ENCODE results near the gene ERGIC3. TPM values are rescaled to one million over a fixed set of nuclear protein-coding genes. Genes with fewer than 3 reads are reported as not detected.
A peak's percentile ranks its signal among the peaks of the same experiment; 100 is the strongest.

ERGIC3 gene
- total RNA-seq, 1 donor = 325 TPM

GRCh38 chr20:35560105-35560511 lies 18.2 kb downstream of the ERGIC3 start:
- no peak for DNase-seq (ENCODE audit: low read depth)
- TF ChIP-seq CTCF (IDR thresholded peaks at IDR 0.05; ENCODE audit: insufficient read depth, low read depth, low read length) = no peak
- no peak overlapping the region for H3K4me3 ChIP-seq (ENCODE audit: low read depth, low read length)

GRCh38 chr20:35560541-35560940 lies 18.7 kb downstream of the ERGIC3 start:
- no peak overlapping the region for H3K4me3 ChIP-seq (ENCODE audit: low read depth, low read length)
- no peak for DNase-seq (ENCODE audit: low read depth)
- TF ChIP-seq CTCF (IDR thresholded peaks at IDR 0.05; ENCODE audit: insufficient read depth, low read depth, low read length) = no peak

GRCh38 chr20:35561268-35561667 lies 19.4 kb downstream of the ERGIC3 start:
- TF ChIP-seq CTCF (IDR thresholded peaks at IDR 0.05; ENCODE audit: insufficient read depth, low read depth, low read length) = peak; percentile 35
- no peak overlapping the region for H3K4me3 ChIP-seq (ENCODE audit: low read depth, low read length)
- peak; percentile 31 for DNase-seq (ENCODE audit: low read depth)

- DNase-seq (ENCODE audit: low read depth) = no peak
- no peak for TF ChIP-seq CTCF (IDR thresholded peaks at IDR 0.05; ENCODE audit: insufficient read depth, low read depth, low read length)
- H3K4me3 ChIP-seq (ENCODE audit: low read depth, low read length) = no peak overlapping the region
These were observed 19.8 kb downstream of the ERGIC3 start for GRCh38 chr20:35561671-35562070.

- no peak for TF ChIP-seq CTCF (IDR thresholded peaks at IDR 0.05; ENCODE audit: insufficient read depth, low read depth, low read length)
- DNase-seq (ENCODE audit: low read depth) = no peak
- no peak overlapping the region for H3K4me3 ChIP-seq (ENCODE audit: low read depth, low read length)
These were observed 20.7 kb downstream of the ERGIC3 start for GRCh38 chr20:35562541-35563110.

- no peak for TF ChIP-seq CTCF (IDR thresholded peaks at IDR 0.05; ENCODE audit: insufficient read depth, low read depth, low read length)
These were observed 22.0 kb downstream of the ERGIC3 start for GRCh38 chr20:35563834-35564233.

GRCh38 chr20:35564905-35565304 lies 23.0 kb downstream of the ERGIC3 start:
- TF ChIP-seq CTCF (IDR thresholded peaks at IDR 0.05; ENCODE audit: insufficient read depth, low read depth, low read length) = no peak

More at GRCh38 chr20:35563834-35564233, 22.0 kb downstream of the ERGIC3 start:
- no peak for DNase-seq (ENCODE audit: low read depth)
- H3K4me3 ChIP-seq (ENCODE audit: low read depth, low read length) = no peak overlapping the region

More at GRCh38 chr20:35564905-35565304, 23.0 kb downstream of the ERGIC3 start:
- no peak overlapping the region for H3K4me3 ChIP-seq (ENCODE audit: low read depth, low read length)
- DNase-seq (ENCODE audit: low read depth) = no peak

Data from fibroblast of villous mesenchyme (primary cell).